H1 (cell line): ENCODE measurements around the gene DENND10. TPM values are rescaled to one million over a fixed set of nuclear protein-coding genes. Genes with fewer than 3 reads are reported as not detected.

Experiments
- CTCF ChIA-PET: fragments of 300-600 bp; sonication (Branson Sonifier 250); formaldehyde crosslinking; loops from one replicate; lab custom pipeline; 2021; ENCODE audit not compliant: partially characterized antibody; lab: Charles Lee
- POLR2A ChIA-PET: fragments of 300-600 bp; sonication (Branson Sonifier 250); formaldehyde crosslinking; loops from one replicate; lab custom pipeline; 2021; ENCODE audit warnings: inconsistent platforms; ENCODE audit not compliant: partially characterized antibody; lab: Charles Lee
- DNase-seq, 2 experiments: peaks; one replicate each; pipeline versions ENCODE4 v3.0.0 to v3.0.0-alpha.2; 2010 to 2022; ENCODE audit warnings: low spot score in 2 of 2, low read depth in 1 of 2, mixed read lengths in 1 of 2
- FAIRE-seq: peaks from 2 replicates; lab custom pipeline; 2011; peaks lifted over from hg19 to GRCh38; lab: Jason Lieb, UNC
- H2AFZ ChIP-seq: 2 replicates; pipeline ENCODE4 v1.8.1; 2012; ENCODE audit warnings: low read length, inconsistent platforms
- H2AK5ac ChIP-seq: 2 replicates; pipeline ENCODE4 v1.6.1; 2013; ENCODE audit warnings: low read depth, low read length
- H2BK120ac ChIP-seq: replicated peaks from 2 replicates; pipeline ENCODE3; 2013; ENCODE audit warnings: low read depth, low read length, inconsistent platforms
- H2BK12ac ChIP-seq: 2 replicates; pipeline ENCODE4 v1.6.1; 2013; ENCODE audit warnings: low read depth, low read length
- H2BK15ac ChIP-seq: 2 replicates; pipeline ENCODE4 v1.6.1; 2013; ENCODE audit warnings: low read length
- H2BK20ac ChIP-seq: 2 replicates; pipeline ENCODE4 v1.6.1; 2013; ENCODE audit warnings: low read length
- H2BK5ac ChIP-seq: 2 replicates; pipeline ENCODE4 v1.6.1; 2013; ENCODE audit warnings: low read depth, low read length
- H3K14ac ChIP-seq: 2 replicates; pipeline ENCODE4 v1.6.1; 2013; ENCODE audit warnings: inconsistent platforms; ENCODE audit not compliant: insufficient read length
- H3K18ac ChIP-seq: 2 replicates; pipeline ENCODE4 v1.6.1; 2013; ENCODE audit warnings: low read length; ENCODE audit errors: extremely low read depth
- H3K23ac ChIP-seq: 2 replicates; pipeline ENCODE4 v1.6.1; 2013; ENCODE audit warnings: inconsistent platforms; ENCODE audit not compliant: insufficient read length
- H3K23me2 ChIP-seq: 2 replicates; pipeline ENCODE4 v1.6.1; 2013; ENCODE audit warnings: low read depth, low read length
- H3K27ac ChIP-seq: 2 replicates; pipeline ENCODE4 v1.6.1; 2011; ENCODE audit warnings: low read depth, low read length, inconsistent platforms
- H3K27me3 ChIP-seq, 4 experiments: replicated peaks in 1 of 4; 1 replicate in 1 of 4; 2 replicates in 3 of 4; pipeline versions ENCODE4 v1.6.1 to v1.8.1; 2011 to 2013; ENCODE audit warnings: low read length in 3 of 4, mild to moderate bottlenecking in 3 of 4, inconsistent platforms in 2 of 4, mixed read lengths in 2 of 4, moderate library complexity in 1 of 4; ENCODE audit not compliant: control insufficient read depth in 3 of 4, insufficient read depth in 3 of 4; ENCODE audit errors: extremely low read depth in 1 of 4
- H3K36me3 ChIP-seq, 4 experiments: 2 replicates each; pipeline versions ENCODE4 v1.6.1 to v1.8.1; 2011 to 2013; ENCODE audit warnings: mild to moderate bottlenecking in 4 of 4, low read length in 3 of 4, moderate library complexity in 2 of 4, control low read depth in 1 of 4, inconsistent platforms in 1 of 4; ENCODE audit not compliant: insufficient read depth in 4 of 4, control insufficient read depth in 2 of 4
- H3K4ac ChIP-seq: replicated peaks from 2 replicates; pipeline ENCODE3; 2013; ENCODE audit warnings: low read length, low read depth, mixed read lengths, inconsistent platforms; ENCODE audit not compliant: insufficient read length
- H3K4me1 ChIP-seq, 4 experiments: replicated peaks in 1 of 4; 1 replicate in 1 of 4; 2 replicates in 3 of 4; pipeline versions ENCODE4 v1.6.1 to v1.8.1; 2011 to 2013; ENCODE audit warnings: low read length in 3 of 4, inconsistent platforms in 2 of 4, mixed read lengths in 1 of 4; ENCODE audit not compliant: insufficient read depth in 4 of 4, control insufficient read depth in 3 of 4
- H3K4me2 ChIP-seq, 2 experiments: 2 replicates each; pipeline versions ENCODE4 v1.6.1 to v1.8.1; 2011 to 2013; ENCODE audit warnings: low read depth in 2 of 2, low read length in 2 of 2, control low read depth in 1 of 2, inconsistent platforms in 1 of 2, mild to moderate bottlenecking in 1 of 2; ENCODE audit not compliant: insufficient read depth in 1 of 2
- H3K4me3 ChIP-seq, 4 experiments: fragments of 200-600, 300-600 bp in 1 of 4; sonication (generic), shearing (Covaris generic), sonication (Bioruptor Twin) in 1 of 4; 2 replicates each; pipeline versions ENCODE4 v1.5.1 to v1.8.1; 2011 to 2016; ENCODE audit warnings: low read length in 4 of 4, low read depth in 3 of 4, control low read depth in 2 of 4, inconsistent platforms in 2 of 4, mild to moderate bottlenecking in 2 of 4, mixed read lengths in 1 of 4, moderate library complexity in 1 of 4; ENCODE audit not compliant: insufficient read depth in 2 of 4; ENCODE audit errors: extremely low read depth in 1 of 4
- H3K56ac ChIP-seq: replicated peaks from 2 replicates; pipeline ENCODE3; 2013; ENCODE audit warnings: low read depth, mild to moderate bottlenecking, mixed read lengths, low read length, inconsistent platforms; ENCODE audit not compliant: insufficient read length
- H3K79me1 ChIP-seq: 2 replicates; pipeline ENCODE4 v1.6.1; 2013; ENCODE audit warnings: low read depth, low read length, control low read depth
- H3K79me2 ChIP-seq, 2 experiments: 2 replicates each; pipeline versions ENCODE4 v1.6.1 to v1.8.1; 2012 to 2013; ENCODE audit warnings: low read length in 2 of 2, mild to moderate bottlenecking in 2 of 2, inconsistent platforms in 1 of 2; ENCODE audit not compliant: insufficient read depth in 2 of 2, control insufficient read depth in 1 of 2
- H3K9ac ChIP-seq, 4 experiments: replicated peaks in 1 of 4; 1 replicate in 1 of 4; 2 replicates in 3 of 4; pipeline versions ENCODE4 v1.6.1 to v1.8.1; 2011 to 2013; ENCODE audit warnings: low read depth in 3 of 4, low read length in 3 of 4, control low read depth in 2 of 4, mild to moderate bottlenecking in 2 of 4, moderate library complexity in 2 of 4, inconsistent platforms in 1 of 4; ENCODE audit errors: extremely low read depth in 1 of 4
- H3K9me3 ChIP-seq, 2 experiments: 2 replicates each; pipeline versions ENCODE4 v1.6.1 to v1.8.1; 2012 to 2013; ENCODE audit warnings: mild to moderate bottlenecking in 2 of 2, moderate library complexity in 2 of 2, control low read depth in 1 of 2, inconsistent platforms in 1 of 2, low read depth in 1 of 2, low read length in 1 of 2, mixed read lengths in 1 of 2; ENCODE audit not compliant: insufficient read depth in 2 of 2
- H4K20me1 ChIP-seq, 2 experiments: replicated peaks in 1 of 2; 2 replicates each; pipeline versions ENCODE3 to v1.8.1; 2011 to 2013; ENCODE audit warnings: inconsistent platforms in 2 of 2, low read length in 2 of 2, mild to moderate bottlenecking in 1 of 2; ENCODE audit not compliant: insufficient read depth in 2 of 2, control insufficient read depth in 1 of 2
- H4K5ac ChIP-seq: 2 replicates; pipeline ENCODE4 v1.6.1; 2013; ENCODE audit warnings: low read length, low read depth, mixed read lengths, inconsistent platforms; ENCODE audit not compliant: insufficient read length
- H4K8ac ChIP-seq: 2 replicates; pipeline ENCODE4 v1.8.0; 2013; ENCODE audit warnings: mild to moderate bottlenecking, moderate library complexity, low read length, inconsistent platforms; ENCODE audit not compliant: insufficient read depth; ENCODE audit errors: extremely low read depth
- H4K91ac ChIP-seq: replicated peaks from 2 replicates; pipeline ENCODE3; 2013; ENCODE audit warnings: low read length, mixed read lengths, inconsistent platforms; ENCODE audit not compliant: insufficient read length
- BRCA1 ChIP-seq: IDR thresholded peaks from 2 replicates; pipeline ENCODE4 v1.6.1; 2012; ENCODE audit warnings: low read depth, low read length, improper control_type of control experiment
- CBX8 ChIP-seq: fragments of 300-800, 300-1000 bp; sonication (generic); IDR thresholded peaks from 2 replicates; pipeline ENCODE4 v1.7.1; 2016; ENCODE audit warnings: low read depth, low read length, borderline replicate concordance
- CTCF ChIP-seq, 3 experiments: IDR thresholded peaks; 1 replicate in 2 of 3; 2 replicates in 1 of 3; pipeline versions ENCODE4 v1.5.1 to v1.6.1; 2011; ENCODE audit warnings: low read length in 3 of 3, mild to moderate bottlenecking in 3 of 3, inconsistent platforms in 2 of 3, low read depth in 1 of 3, moderate library complexity in 1 of 3; ENCODE audit not compliant: insufficient read depth in 1 of 3; ENCODE audit errors: control extremely low read depth in 1 of 3
- FOSL1 ChIP-seq: IDR thresholded peaks from 2 replicates; pipeline ENCODE4 v1.6.1; 2011; ENCODE audit warnings: mild to moderate bottlenecking, low read depth, low read length, moderate library complexity; ENCODE audit not compliant: insufficient read depth
- GABPA ChIP-seq: IDR thresholded peaks from 2 replicates; pipeline ENCODE4 v1.6.1; 2011; ENCODE audit warnings: mild to moderate bottlenecking, low read length, moderate library complexity, borderline replicate concordance; ENCODE audit not compliant: insufficient read depth
- HDAC2 ChIP-seq, 2 experiments: fragments of 300-600 bp in 1 of 2; sonication (generic) in 1 of 2; IDR thresholded peaks; 2 replicates each; pipeline ENCODE4 v1.6.1; 2011 to 2012; ENCODE audit warnings: low read depth in 2 of 2, low read length in 2 of 2, mild to moderate bottlenecking in 2 of 2, moderate library complexity in 2 of 2, borderline replicate concordance in 1 of 2, inconsistent platforms in 1 of 2
- NANOG ChIP-seq: IDR thresholded peaks from 2 replicates; pipeline ENCODE4 v1.6.1; 2011; ENCODE audit warnings: low read length, low read depth, mild to moderate bottlenecking, inconsistent platforms; ENCODE audit not compliant: insufficient read depth, poor library complexity, severe bottlenecking
- RXRA ChIP-seq: IDR thresholded peaks from 2 replicates; pipeline ENCODE4 v1.6.1; 2011; ENCODE audit warnings: low read depth, mild to moderate bottlenecking, low read length, moderate library complexity; ENCODE audit not compliant: insufficient read depth
- TAF1 ChIP-seq: IDR thresholded peaks from 2 replicates; pipeline ENCODE4 v1.6.1; 2011; ENCODE audit warnings: mild to moderate bottlenecking, low read depth, low read length
- TCF12 ChIP-seq: IDR thresholded peaks from 2 replicates; pipeline ENCODE4 v1.6.1; 2011; ENCODE audit warnings: low read depth, mild to moderate bottlenecking, low read length
- WGBS, 2 experiments: shearing (Covaris generic) in 1 of 2; methylation state at CpG; one replicate each; pipeline versions ENCODE4 v1.1.6 to v1.1.7; 2013 to 2015; ENCODE audit warnings: low lambda C conversion rate in 2 of 2, mixed read lengths in 2 of 2, inconsistent platforms in 1 of 2, low coverage in 1 of 2, missing lambda C conversion rate in 1 of 2; ENCODE audit not compliant: insufficient replicate concordance in 2 of 2, insufficient coverage in 1 of 2, insufficient read length in 1 of 2; ENCODE audit errors: extremely low coverage in 1 of 2, missing lambda C conversion rate in 1 of 2; 5-methylcytosine and 5-hydroxymethylcytosine counted together
- polyA plus RNA-seq, 7 experiments: library from polyadenylated mRNA; depleted of rRNA in 3 of 7; stranded (reverse) in 5 of 7; unstranded in 2 of 7; fragments of >200 nt in 5 of 7; fragments of 200-250 nt in 2 of 7; gene quantifications; 1 replicate in 5 of 7; 2 replicates in 1 of 7; 4 replicates in 1 of 7; pipeline versions ENCODE4 v1.2.1 to v1.2.3, GENCODE V29; 2011 to 2013; ENCODE audit warnings: missing spikeins in 2 of 7, mixed read lengths in 2 of 7
- total RNA-seq: library from RNA; stranded (reverse); fragmentation: NEBNext Ultra II Directional; extraction: Animal tissue kit (Norgen Biotek cat#: 25700); gene quantifications from 2 replicates; pipeline ENCODE4 v1.2.1, GENCODE V29; 2021

Gene DENND10
- total and polyA plus RNA-seq, 2 of the 8 experiments (the other 6 are each of a cell fraction or from before 2014, with no cell fraction given): 49.3 to 64.4 TPM

DNA sequence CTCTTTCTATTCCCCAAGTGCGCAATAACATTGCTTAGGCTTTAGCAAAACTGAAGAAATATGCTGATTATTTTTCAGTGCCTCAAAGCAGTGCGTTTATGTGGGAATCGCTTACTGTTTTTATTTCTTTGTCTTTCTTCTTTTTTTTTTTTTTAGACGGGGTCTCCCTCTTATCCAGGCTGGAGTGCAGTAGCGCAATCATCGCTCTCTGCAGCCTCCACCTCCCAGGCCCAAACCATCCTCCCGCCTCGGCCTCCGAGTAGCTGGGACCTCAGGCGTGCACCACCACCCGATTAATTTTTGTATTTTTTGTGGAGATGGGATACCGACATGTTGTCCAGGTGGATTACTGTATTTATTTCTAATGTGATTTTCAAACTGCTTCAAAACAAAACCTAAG is 1.2 kb downstream of the DENND10 start:
- H3K4me3 ChIP-seq: peak overlapping the region; percentile 68 to 93 (median 88); a peak in 5 of 8 replicates
- no peaks in the 10 kb centered on the region for H3K79me1 ChIP-seq
- H2BK5ac ChIP-seq: no peak overlapping the region
- no peak overlapping the region; the same call in 1 of the 2 replicates for H4K8ac ChIP-seq
- ChIA-PET CTCF (interaction anchor here (0.6 kb wide), 1 partner anchor 199 kb away, joined by 3 read pairs; no protein-coding TSS in a partner anchor), POLR2A (interaction anchor here (0.7 to 2.4 kb wide), 6 partner anchors 11 to 76 kb away, joined by 3 to 23 read pairs (median 6); partner anchors contain the start of genes EIF3A and NANOS1)
- no peaks in the 10 kb centered on the region for H3K27me3 ChIP-seq
- no peak for DNase-seq
- H3K4me1 ChIP-seq: peaks cover 0 to 3% (median 0%) of the 10 kb centered on the region in 4 experiments; a peak in 1 of 7 replicates
- no peak overlapping the region for H3K18ac ChIP-seq
- peaks cover 0 to 14% of the 10 kb centered on the region in 2 experiments; a peak in 2 of 4 replicates for H3K79me2 ChIP-seq
- no peak overlapping the region for H2BK20ac ChIP-seq
- H4K91ac ChIP-seq: no peak overlapping the region
- H3K56ac ChIP-seq: no peak overlapping the region
- H3K9me3 ChIP-seq: no peaks in the 10 kb centered on the region
- H2AFZ ChIP-seq: no peak overlapping the region
- no peak overlapping the region for H4K5ac ChIP-seq
- FAIRE-seq: no peak
- H3K4me2 ChIP-seq: peak overlapping the region; percentile 63 to 92
- no peak overlapping the region for H3K4ac ChIP-seq
- H3K36me3 ChIP-seq: peaks cover 3 to 26% (median 9%) of the 10 kb centered on the region in 4 experiments; a peak in 6 of 8 replicates
- WGBS, 2 experiments: 93% methylated on average over 10 of the region's 12 CpGs; no CpG with 5 or more reads in 1 of the 2 experiments
- H3K9ac ChIP-seq: no peak overlapping the region; a peak in 1 of 7 replicates
- H2AK5ac ChIP-seq: no peak overlapping the region
- no peak overlapping the region for H2BK15ac ChIP-seq
- no peak overlapping the region for H3K14ac ChIP-seq
- H3K23ac ChIP-seq: no peak overlapping the region
- no peak overlapping the region for H3K27ac ChIP-seq
- H3K23me2 ChIP-seq: peaks cover 6% of the 10 kb centered on the region; the same call in 1 of the 2 replicates
- no peak overlapping the region for H2BK12ac ChIP-seq
- H4K20me1 ChIP-seq: peaks cover 0 to 2% of the 10 kb centered on the region in 2 experiments
- H2BK120ac ChIP-seq: no peak overlapping the region
- no peak for TF ChIP-seq TCF12
- TF ChIP-seq RXRA: no peak
- no peak for TF ChIP-seq HDAC2 (IDR thresholded peaks at IDR 0.05; ENCODE audit: borderline replicate concordance in 1 of 2, low read depth in 2 of 2, low read length in 2 of 2)
- TF ChIP-seq GABPA: no peak
- TF ChIP-seq CTCF (IDR thresholded peaks at IDR 0.05; ENCODE audit: control extremely low read depth in 1 of 3, insufficient read depth in 1 of 3, low read depth in 1 of 3, low read length in 3 of 3): no peak
- TF ChIP-seq TAF1: no peak
- TF ChIP-seq BRCA1: no peak
- no peak for TF ChIP-seq CBX8
- no peak for TF ChIP-seq FOSL1
- TF ChIP-seq NANOG: no peak
